NOMO-1 treated with dmso at 0.1 percent for 144 hours (cell line): ENCODE measurements around the gene C11orf87.

Experiments
- DNase-seq: peaks from one replicate; lab custom pipeline; 2025; ENCODE audit not compliant: unreplicated experiment; lab: John Stamatoyannopoulos, UW

C11orf87 gene

DNA sequence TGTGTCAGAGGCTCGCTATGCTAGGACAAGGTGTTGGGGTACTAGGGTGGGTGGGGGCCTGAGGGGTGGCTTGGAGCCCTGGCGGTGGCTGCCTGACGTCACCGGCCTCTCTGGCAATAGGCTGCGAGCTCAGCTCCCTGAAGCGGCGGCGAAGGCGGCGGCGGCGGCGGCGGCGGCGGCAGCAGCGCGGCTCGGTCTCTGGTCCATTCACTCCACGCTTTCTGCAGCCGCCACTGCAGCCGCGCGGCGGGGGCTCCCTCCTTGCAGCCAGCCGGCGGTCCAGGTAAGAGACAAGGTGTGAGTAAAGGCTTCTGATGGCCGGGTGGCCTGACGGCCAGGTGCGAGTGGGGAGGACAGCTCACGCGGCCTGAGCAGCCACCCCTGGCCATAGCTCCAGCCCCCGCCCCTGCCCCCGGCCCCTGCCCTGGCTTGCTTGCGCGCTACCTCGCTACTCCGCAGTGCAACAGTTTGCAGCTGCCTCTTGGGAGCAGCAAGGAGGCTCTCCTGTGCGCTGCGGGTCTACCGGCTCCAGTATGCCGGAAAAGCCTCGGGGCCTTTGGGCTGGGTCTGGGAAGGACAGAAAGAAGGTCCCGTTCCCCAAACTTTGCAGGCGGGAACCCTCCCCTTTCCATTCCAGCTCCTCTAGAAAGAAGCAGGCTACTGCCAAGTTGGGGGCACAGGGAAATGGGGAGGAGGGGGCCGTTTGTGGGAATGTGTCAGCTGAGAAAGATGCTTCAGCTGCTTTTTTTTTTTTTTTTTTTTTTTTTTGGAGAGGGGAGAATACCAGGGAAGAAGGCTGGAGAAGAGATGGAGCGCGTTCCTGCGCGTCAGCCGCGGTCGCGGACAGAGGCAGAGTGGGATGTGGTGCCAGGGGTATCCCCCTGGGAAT, at the start of gene C11orf87:
Gene C11orf87 (plus strand): TSS at position 210 of the 889 bp plus-strand sequence. CDS start 1,444 bp downstream, outside the sequence.
- no peak for DNase-seq

- DNase-seq = no peak
Observed at GRCh38 chr11:109374032-109374431, 48.0 kb upstream of the C11orf87 start.

- no peak for DNase-seq
Observed at GRCh38 chr11:109374441-109374840, 47.5 kb upstream of the C11orf87 start.

GRCh38 chr11:109377039-109377742, 44.8 kb upstream of the C11orf87 start:
- DNase-seq = no peak

GRCh38 chr11:109378034-109378433, 44.0 kb upstream of the C11orf87 start:
- DNase-seq = no peak

GRCh38 chr11:109383306-109383705, 38.7 kb upstream of the C11orf87 start:
- DNase-seq = no peak

- DNase-seq = no peak
Observed at GRCh38 chr11:109384873-109385272, 37.1 kb upstream of the C11orf87 start.

DNA sequence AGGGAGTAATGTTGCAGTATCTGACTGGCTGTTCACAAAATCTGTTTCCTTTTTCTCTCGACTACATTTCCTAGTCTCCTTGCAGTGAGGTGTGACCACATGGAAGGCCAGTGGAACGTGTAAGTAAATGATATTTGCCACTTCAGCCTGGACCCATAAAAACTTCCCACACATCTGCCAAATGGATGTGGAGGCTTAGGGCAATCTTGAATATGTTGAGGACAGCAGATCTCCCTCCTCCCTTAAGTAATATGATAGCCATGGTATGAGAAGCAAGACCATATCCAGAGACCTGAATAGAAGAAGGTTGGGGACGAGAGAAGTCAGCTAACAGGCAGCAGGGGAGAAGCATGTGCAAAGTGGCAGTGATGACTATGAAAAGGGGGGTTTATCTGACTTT, 33.0 kb upstream of the C11orf87 start:
- no peak for DNase-seq

DNA sequence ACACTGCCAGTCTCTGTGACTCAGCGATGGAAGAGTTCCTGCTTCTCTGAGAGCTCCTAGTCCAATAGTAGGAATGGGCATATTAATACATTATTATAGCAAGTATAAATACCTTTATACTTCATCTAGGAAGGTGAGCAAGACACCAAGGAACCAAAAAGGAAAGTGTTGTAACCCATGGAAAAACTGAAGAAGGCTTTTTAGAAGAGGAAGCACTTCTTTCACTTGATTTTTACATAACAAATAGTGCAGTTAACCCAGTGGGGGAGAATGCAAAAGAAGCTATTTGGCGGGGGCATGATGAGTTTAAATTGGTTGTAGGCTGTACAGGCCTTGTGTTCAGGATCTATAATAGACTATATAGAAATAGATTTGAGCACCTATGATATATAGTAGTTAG, 31.2 kb upstream of the C11orf87 start:
- DNase-seq = no peak

- DNase-seq = no peak
Observed at GRCh38 chr11:109401545-109401944, 20.4 kb upstream of the C11orf87 start.

DNA sequence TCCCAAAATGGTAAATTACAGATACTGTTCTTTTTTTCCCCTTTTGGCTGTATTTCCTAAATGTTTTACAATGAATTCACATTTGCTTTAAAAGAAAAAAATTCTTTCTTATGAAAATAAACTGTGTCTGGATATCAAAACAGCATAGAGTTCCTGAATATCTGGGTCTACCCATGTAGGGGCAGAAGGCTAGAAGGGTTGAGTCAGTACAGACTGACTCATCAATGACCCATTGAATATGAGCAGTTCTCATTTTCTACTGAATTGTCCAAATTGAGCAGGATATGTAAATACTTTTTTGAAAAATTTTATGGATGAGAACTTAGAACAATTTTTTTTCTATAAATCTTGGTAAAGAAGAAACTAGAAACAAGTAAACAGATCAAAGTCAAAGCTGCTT, 16.3 kb upstream of the C11orf87 start:
- no peak for DNase-seq

GRCh38 chr11:109416601-109417000, 5.4 kb upstream of the C11orf87 start:
- DNase-seq = no peak

GRCh38 chr11:109422870-109423465, 978 bp downstream of the C11orf87 start:
- DNase-seq = no peak

DNA sequence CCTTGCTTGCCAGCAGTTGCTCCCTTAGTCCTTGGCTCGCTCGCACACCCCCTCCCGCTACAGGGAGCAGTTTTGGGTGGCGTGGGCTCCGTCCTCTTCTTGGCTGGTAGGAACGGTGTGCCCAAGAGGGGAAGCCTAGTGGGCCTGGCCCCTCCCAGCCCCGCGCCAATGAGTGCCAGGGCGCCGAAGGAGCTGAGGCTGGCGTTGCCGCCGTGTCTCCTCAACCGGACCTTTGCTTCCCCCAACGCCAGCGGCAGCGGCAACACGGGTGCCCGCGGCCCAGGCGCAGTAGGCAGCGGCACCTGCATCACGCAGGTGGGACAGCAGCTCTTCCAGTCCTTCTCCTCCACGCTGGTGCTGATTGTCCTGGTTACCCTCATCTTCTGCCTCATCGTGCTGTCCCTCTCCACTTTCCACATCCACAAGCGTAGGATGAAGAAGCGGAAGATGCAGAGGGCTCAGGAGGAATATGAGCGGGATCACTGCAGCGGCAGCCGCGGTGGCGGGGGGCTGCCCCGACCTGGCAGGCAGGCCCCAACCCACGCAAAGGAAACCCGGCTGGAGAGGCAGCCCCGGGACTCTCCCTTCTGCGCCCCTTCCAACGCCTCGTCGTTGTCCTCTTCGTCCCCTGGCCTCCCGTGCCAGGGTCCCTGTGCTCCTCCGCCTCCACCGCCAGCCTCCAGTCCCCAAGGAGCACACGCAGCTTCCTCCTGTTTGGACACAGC, 1.6 kb downstream of the C11orf87 start:
- no peak for DNase-seq

DNA sequence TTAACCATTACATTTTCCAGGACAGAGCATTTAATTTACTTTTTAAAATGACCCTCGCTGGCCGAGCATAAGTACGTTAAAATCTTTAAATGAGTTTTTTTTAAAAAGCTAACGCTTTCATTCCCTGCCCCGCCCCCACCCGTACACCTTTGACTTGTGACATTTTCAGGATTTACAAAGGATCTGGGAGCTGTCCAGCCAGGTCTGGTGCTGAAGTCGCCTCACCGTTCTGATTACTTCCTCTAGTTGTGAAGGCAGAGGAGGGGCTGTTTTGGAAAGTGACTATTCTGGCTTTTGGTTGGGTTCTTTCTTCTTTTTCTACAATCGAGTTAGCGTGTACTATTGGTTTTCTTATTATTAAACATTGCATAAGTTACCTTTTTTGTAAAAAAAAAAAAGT, 2.9 kb downstream of the C11orf87 start:
- DNase-seq = no peak

- no peak for DNase-seq
Observed at GRCh38 chr11:109425554-109425953, 3.6 kb downstream of the C11orf87 start.

DNA sequence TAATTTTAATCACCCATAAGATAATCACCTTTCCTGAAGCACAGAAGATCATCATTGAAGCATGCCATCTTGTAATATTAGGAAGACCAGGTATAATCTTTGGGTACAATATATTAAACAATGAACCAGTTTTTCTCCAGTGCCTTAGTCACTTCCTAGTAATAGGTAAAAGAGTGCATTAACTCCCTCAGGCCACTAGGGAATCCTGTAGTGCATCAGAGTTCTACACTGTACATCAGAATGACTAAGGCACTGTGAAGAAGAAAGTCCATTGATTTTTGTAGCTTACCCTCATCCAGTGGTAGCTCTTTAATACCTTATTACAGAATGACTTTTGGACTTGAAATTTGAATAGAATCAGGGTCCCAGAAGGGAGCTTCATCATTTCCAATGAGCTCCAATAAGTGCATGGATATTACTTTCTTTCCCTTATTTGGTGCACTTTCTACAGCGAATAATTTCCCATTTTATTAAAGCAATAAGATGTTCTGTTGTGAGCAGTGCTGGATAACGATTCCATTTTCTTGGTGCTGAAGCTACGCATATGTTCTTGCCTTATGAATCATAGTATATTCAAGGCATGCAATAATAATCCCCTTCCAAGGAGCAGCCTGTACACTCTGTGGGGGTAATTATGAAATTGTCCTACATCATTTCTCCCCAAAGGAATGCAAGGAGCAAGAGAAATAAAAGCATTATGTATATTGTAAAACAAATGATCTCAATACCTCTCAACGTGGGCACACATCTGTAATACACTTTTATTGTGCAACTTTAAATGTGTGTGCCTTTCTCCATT, 4.7 kb downstream of the C11orf87 start:
- no peak for DNase-seq

DNA sequence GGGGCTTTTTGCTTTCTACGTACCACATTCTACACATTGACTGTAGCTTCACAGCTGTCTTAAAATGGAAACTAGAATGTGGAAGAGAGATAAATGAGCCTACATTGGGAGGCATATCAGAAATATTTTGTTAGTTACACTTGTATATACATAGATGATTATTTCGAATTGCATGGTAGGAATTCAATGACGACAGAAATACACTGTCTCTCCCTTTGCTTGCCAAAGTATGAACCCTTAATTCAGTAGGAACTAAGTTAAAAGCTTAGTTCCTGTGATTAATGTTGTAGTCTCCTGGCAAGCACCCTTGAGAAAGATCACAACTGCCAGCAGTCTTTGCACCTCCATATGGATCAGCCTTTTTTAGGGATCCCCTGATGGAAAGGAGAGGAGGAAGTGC, 10.1 kb downstream of the C11orf87 start:
- no peak for DNase-seq

DNA sequence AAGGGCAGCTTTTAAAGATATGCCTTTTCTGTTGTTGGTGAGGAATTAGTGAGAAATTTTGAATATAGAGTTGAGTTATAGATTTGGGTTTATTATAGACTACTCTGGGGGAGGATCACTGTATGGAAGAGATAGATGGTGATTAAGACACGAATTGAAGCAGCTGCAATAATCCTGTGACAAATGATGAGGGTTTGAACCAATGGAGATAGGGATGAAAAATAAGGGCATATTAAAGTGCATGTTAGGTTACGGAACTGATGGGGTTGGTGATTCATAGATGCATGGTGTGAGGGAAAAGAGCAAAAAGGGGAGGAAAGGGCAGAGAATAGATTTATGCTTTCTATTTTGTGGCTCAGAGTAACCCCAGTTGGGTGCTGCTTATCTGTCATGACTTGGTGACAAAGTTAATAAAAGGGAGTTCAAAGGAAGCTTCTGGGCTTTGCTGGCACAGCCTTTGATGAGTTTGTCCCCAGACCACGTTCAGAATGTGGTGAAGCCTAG, 11.8 kb downstream of the C11orf87 start:
- no peak for DNase-seq

DNA sequence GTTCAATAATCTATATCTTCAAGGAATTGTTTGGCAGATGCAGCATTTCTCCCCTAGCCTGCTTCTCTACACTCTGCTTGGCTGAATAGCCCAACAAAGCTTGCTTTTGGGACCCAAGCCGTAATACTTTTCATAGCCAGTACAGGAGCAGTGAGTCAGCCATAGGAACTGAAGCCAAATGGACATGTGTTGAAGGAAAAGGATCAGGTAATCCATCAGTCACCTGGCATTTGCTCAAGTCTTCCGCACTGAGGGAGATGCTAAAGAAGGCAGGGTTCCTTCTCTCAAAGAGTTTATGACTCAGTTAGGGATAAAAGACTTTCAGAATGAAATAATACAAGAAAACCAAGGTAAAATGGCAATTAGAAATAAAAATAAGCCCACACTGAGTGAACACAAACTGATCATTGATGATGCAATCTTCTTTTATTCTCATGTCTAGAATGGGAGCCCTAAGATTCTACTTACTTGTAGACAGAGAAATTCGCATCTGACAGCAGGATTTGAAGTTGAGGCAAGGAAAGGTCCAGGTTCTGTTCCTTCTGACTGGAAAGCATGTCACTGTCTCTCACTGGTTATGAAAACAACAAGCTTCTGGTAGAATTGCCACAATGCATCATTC, 13.2 kb downstream of the C11orf87 start:
- DNase-seq = no peak
